G401 (cell line): Measurements from ENCODE around the gene GCM1. TPM values are rescaled to one million over a fixed set of nuclear protein-coding genes. Genes with fewer than 3 reads are reported as not detected.

Experiments used
- DNase-seq: peaks from one replicate; pipeline ENCODE4 v3.0.0-alpha.2; 2015; ENCODE audit warnings: low spot score
- in situ Hi-C: cut with HindIII; loops from 2 replicates; pipeline ENCODE4 v1.10.0; 2016; ENCODE audit warnings: low sequenced_read_pairs, mixed read lengths
- total RNA-seq: library from RNA; depleted of rRNA; stranded (reverse); fragments of >200 nt; shearing (Covaris generic); gene quantifications from 2 replicates; pipeline ENCODE4 v1.2.3, GENCODE V29; 2014; rRNA removed

GCM1 gene
- total RNA-seq, 1 experiment from 2014 or later = not detected

DNA sequence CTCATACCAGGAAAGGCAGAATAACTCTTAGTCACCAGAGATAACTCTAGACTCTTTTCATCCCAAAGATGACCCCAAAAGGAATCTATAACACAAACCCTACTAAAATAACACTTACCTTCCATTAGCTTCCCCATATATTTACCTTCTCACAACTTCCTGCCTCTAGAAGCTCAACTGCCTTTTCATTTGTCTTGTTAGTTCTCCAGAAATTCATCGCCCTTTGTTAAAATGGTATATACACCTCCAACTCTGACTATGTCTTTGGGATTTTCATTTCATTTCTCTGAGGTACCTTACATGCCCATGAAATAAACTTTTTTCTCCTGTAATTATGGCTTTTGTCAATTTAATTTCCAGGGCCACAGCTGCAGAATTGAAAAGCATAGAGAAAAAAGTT lies 33.5 kb downstream of the GCM1 start:
- in situ Hi-C loops = no loop called here
- no peak for DNase-seq

- in situ Hi-C loops = no loop called here
- no peak for DNase-seq
Observed at GRCh38 chr6:53113742-53114141, 34.9 kb downstream of the GCM1 start.

GRCh38 chr6:53112871-53113270 lies 35.8 kb downstream of the GCM1 start:
- in situ Hi-C loops = no loop called here
- no peak for DNase-seq

DNA sequence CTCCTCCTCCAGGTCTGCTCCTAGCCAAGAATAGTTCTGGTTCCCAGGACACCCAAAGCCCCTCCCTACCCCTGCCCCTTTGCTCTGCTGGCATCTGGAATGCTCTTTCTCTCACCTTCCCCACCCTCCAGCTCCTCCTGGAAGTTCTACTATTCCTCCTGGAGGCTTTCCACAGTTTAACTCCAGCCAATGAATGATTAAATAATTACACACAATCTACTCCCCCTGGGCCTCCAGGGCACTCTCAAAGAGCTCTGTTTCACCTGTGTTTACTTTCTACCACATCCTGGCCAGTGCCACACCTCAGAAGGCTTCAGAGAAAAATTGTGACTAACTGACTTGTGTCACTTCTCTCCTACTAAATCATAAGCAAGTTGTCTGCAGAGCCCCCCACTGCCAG lies 36.2 kb downstream of the GCM1 start:
- DNase-seq = no peak
- in situ Hi-C loops = no loop called here

- DNase-seq = no peak
- in situ Hi-C loops = no loop called here
Observed at GRCh38 chr6:53111865-53112264, 36.8 kb downstream of the GCM1 start.

DNA sequence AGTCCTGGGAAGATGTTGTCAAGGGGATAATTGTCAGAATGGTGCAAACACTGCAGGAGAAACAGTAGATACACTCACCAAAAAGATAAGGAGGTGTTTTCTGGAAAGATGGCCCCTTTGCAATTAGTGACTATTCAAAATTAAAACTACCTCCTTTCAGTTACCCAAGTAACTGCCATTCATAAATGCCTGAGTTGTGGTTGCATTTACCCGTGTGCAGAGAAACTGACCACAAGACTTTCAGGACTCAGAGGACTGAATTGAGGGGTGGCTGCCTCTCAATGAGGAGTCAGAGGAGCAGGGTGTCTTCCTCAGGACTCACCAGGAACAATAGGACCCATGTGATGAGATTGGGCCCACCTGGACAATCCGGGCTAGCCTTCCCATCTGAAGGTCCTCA lies 39.0 kb downstream of the GCM1 start:
- in situ Hi-C loops = no loop called here
- DNase-seq = no peak

DNA sequence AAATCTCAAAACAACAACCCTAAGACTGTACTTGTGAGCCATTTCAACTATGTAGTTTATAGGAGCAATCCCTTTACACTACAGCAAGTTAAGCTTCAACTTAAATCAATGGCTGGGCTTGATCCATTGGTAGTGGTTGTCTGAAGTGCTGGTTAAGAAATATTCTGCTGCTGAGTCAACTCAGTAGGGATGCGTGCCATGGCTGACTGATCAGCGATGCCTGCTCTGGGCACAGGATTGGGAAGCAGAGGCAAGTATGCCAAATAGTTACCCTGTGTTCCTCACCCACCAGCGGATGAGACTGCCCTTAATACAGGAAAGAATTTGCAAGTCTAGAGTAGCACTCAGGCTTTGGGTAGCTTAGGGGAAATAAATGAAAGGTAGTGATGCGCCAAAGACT lies 41.5 kb downstream of the GCM1 start:
- in situ Hi-C loops = no loop called here
- DNase-seq = no peak

DNA sequence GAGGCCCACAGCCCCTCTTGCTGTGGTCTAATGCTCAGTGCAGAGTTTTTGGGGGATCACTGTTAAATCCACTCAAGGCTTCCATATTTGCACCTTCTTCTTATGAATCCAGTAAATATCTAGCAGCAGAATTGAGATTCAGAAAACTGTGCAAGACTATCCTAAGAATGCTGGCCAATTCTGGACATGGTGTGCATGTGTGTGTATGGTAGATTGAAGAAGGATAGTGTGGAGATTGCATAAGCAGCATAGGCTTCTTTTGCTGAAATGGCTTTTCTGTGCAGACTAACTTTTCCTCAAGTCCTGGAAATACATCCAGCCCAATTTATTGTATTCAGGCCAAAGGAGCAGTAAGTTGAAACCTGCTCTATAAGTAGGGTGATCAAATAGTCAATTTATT lies 43.7 kb downstream of the GCM1 start:
- in situ Hi-C loops = no loop called here

DNA sequence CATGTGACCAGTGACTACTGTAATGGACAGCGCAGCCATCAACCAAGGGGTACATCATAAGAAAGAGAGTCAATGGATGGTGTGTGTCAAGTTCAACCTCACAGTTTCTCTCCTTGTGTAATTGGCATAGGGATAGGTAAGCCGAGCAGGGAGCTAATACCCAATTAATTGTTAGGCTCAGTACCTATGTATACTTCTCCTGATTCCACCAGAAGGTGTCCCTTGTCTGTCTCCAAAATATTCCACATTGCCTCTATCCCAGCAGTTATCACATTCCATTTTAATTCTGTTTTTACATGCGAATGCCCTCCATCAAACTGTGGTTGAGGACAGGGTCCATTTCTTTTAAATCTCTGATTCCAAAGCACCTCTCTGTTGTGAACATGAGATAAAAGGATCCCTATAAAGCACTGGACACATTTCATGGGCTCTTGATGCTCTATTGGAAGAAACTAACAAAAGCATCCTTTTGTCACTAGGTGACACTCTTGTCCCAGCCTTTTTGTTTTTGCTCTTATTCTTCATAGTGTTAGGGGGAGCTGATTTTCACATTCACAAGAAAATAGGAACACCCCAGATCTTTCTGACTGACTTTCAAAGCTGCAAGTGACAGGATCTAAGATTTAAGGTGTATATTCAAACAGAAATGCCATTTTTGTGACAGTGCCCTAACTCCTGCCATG lies 44.5 kb downstream of the GCM1 start:
- in situ Hi-C loops = no loop called here
- DNase-seq = peak; percentile 29

More for the DNA sequence above, 43.7 kb downstream of the GCM1 start:
- DNase-seq = no peak

- DNase-seq = no peak
- in situ Hi-C loops = no loop called here
Observed at GRCh38 chr6:53101006-53101405, 47.6 kb downstream of the GCM1 start.

DNA sequence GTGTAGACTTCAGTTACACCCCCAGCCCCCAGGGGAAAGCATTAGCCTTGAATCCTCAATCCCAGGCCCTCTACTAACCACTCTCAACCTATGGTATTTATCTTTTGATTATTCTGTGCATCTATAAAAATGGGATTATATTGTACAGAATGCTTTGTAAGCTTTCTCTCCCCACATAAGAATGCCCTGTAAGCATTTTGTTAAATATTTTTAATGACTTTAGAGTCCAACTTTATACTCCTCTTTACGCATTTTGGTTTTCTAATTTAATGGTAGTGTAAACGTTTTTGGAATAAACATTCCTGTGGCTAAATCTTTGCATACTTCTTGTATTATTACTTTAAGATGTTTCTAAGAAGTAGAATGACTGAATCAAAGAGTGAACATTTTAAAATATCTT lies 48.1 kb downstream of the GCM1 start:
- in situ Hi-C loops = no loop called here
- DNase-seq = no peak

DNA sequence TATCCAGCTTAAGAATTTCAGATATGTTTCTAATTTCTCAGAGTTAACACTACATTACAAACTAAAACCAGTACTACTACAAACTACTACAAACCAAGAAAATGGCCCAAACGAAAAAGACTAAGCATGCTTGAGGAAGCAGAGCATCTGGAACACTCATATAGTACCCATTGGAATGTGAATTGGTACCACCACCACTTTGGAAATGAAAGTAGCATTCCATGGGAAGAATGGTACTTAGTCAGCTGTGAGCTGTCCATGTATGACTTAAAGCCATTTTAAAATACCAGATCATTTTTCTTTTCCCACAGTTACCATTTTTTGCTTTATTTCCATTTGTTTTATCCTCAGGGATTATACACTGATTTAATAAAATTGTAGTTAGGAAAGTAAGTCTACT lies 52.9 kb downstream of the GCM1 start:
- in situ Hi-C loops = no loop called here
- no peak for DNase-seq

- no peak for DNase-seq
- in situ Hi-C loops = no loop called here
Observed at GRCh38 chr6:53095270-53095669, 53.4 kb downstream of the GCM1 start.

DNA sequence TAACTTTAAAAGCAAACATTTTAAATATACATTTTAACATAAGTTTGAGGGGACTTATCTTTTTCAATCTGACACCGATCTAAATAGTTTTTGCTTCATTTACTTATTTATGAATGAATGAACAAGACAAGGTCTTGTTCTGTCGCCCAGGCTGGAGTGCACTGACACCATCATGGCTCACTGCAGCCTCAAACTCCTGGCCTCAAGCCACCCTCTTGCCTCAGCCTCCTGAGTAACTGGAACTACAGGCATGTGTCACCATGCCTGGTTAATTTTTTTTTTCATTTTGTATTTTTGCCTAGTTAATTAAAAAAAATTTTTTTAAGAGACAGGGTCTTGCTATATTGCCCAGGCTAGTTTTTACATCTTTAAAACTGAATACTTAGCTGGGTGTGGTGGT lies 58.1 kb downstream of the GCM1 start:
- no peak for DNase-seq
- in situ Hi-C loops = no loop called here

DNA sequence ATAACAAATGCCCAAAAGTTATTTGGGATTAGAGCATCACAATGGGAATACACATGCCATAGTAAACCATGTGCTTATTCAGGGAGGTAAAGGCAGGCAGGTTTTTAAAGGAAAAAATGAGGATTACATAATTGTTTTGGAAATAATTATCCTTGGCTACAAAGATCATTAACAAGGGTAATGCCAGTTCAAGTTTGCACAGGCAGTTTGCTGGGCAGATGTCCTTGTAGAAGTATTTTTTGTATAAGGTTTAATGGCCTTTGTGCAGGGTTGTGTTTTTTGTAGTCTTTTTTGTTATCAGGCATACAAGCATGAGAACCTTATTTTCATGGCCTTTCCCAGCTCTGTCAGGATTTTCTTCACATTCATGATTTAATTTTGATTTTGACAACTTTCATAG lies 58.7 kb downstream of the GCM1 start:
- in situ Hi-C loops = no loop called here

DNA sequence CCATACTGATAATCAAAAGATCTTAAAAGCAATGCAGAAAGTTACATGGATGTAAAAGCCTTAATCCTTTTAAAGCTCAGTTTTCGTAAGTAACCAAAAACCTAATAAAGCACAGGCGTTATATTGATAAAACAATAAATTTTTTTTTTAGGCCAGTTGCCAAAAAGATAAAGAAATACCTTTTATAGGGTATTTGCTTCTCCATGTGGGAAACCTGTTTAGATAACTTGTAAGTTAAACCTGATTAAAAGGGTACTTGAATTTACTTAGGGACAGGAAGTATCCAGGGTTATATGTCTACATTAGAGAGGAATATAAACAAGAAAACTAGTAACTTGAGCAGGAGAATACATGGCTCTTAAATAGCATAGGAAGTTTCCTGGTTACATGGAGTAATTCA lies 62.3 kb downstream of the GCM1 start:
- no peak for DNase-seq
- in situ Hi-C loops = no loop called here

More for the DNA sequence above, 58.7 kb downstream of the GCM1 start:
- no peak for DNase-seq

DNA sequence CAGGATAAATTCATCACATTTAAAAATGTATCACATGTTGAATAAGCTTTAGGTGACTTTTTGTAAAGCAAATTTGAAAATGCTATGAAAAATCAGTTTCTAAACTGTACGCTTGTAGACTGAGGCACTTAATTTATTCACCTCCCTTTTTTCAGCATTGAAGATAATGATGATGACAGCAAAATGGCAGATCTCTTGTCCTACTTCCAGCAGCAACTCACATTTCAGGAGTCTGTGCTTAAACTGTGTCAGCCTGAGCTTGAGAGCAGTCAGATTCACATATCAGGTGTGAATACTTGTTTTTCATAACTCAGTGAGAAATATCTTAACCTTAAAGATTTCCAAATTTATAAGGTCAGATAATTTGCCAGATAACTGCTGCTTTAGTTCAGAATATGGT lies 67.8 kb downstream of the GCM1 start:
- in situ Hi-C loops = no loop called here
- no peak for DNase-seq

Other genes with a start within 250 kb of the GCM1 start
- not detected in 2 replicates for gene GSTA3, start 239.1 kb downstream of the GCM1 start, total RNA-seq
- 37.7 and 42.0 TPM in 2 replicates for gene GSTA4, start 153.6 kb downstream of the GCM1 start, total RNA-seq
- 1.0 and 3.1 TPM in 2 replicates for gene CILK1, start 87.0 kb downstream of the GCM1 start, total RNA-seq
- gene FBXO9, start 83.4 kb downstream of the GCM1 start, total RNA-seq = 31.6 and 46.3 TPM in 2 replicates
- gene ELOVL5, start 200.1 kb upstream of the GCM1 start, total RNA-seq = 6.6 and 12.2 TPM in 2 replicates